A549 (cell line): Measurements from ENCODE around the gene SIGLEC7. TPM values are rescaled to one million over a fixed set of nuclear protein-coding genes. Genes with fewer than 3 reads are reported as not detected.

Experiments
- ATAC-seq, 2 experiments: fragments of 200-7000 bp in 1 of 2; fragments of >200 bp in 1 of 2; cut with Nextera tagmentation in 1 of 2; cut with Tn5 transposase in 1 of 2; 3 replicates each; pipeline versions ENCODE4 v1.8.0 to v1.9.1; 2018 to 2020; ENCODE audit warnings: mild to moderate bottlenecking in 1 of 2, moderate library complexity in 1 of 2
- CTCF ChIA-PET: fragments of 300-600 bp; sonication (Branson Sonifier 250); formaldehyde crosslinking; extraction: SDS; loops from one replicate; lab custom pipeline; 2021; ENCODE audit warnings: antibody characterized with exemption, inconsistent platforms; lab: Yijun Ruan, JAX
- POLR2A ChIA-PET: fragments of 350-600 bp; formaldehyde crosslinking; extraction: SDS; loops from one replicate; lab custom pipeline; 2021; ENCODE audit warnings: antibody characterized with exemption, inconsistent platforms; lab: Yijun Ruan, JAX
- DNase-seq, 2 experiments: peaks; one replicate each; pipeline versions ENCODE4 v3.0.0 to v3.0.0-alpha.2; 2011 to 2016; ENCODE audit warnings: low read depth in 1 of 2, low spot score in 1 of 2
- FAIRE-seq: peaks from 2 replicates; lab custom pipeline; 2011; peaks lifted over from hg19 to GRCh38; lab: Jason Lieb, UNC
- H3K27ac ChIP-seq, 2 experiments: fragments of >200 bp; sonication (Bioruptor Twin); formaldehyde crosslinking; 3 replicates each; pipeline ENCODE4 v1.5.1; 2016 to 2017
- H3K4me1 ChIP-seq: fragments of >200 bp; sonication (Bioruptor Twin); formaldehyde crosslinking; 3 replicates; pipeline ENCODE4 v1.6.1; 2016
- H3K4me2 ChIP-seq: fragments of >200 bp; sonication (Bioruptor Twin); formaldehyde crosslinking; 3 replicates; pipeline ENCODE4 v1.6.1; 2016
- H3K4me3 ChIP-seq: fragments of >200 bp; sonication (Bioruptor Twin); formaldehyde crosslinking; 3 replicates; pipeline ENCODE4 v1.5.1; 2016
- H3K9me3 ChIP-seq: fragments of >200 bp; sonication (Bioruptor Twin); formaldehyde crosslinking; 3 replicates; pipeline ENCODE4 v1.6.1; 2016
- ATOH8 ChIP-seq: fragments of 250-450 bp; sonication (Bioruptor Pico); IDR thresholded peaks from 2 replicates; pipeline ENCODE4 v1.5.0; 2020; ENCODE audit warnings: low read depth, mild to moderate bottlenecking, moderate library complexity
- BCL3 ChIP-seq: fragments of >200 bp; sonication (Bioruptor Twin); formaldehyde crosslinking; IDR thresholded peaks from 3 replicates; pipeline ENCODE4 v1.6.1; 2016
- CBX8 ChIP-seq: fragments of 200-600 bp; sonication (generic); IDR thresholded peaks from 2 replicates; pipeline ENCODE4 v1.6.1; 2016
- CHD4 ChIP-seq: fragments of 200-600 bp; sonication (generic); IDR thresholded peaks from 2 replicates; pipeline ENCODE4 v1.6.1; 2016; ENCODE audit warnings: antibody characterized with exemption, mild to moderate bottlenecking, borderline replicate concordance
- EHF ChIP-seq: fragments of 250-450 bp; sonication (Bioruptor Pico); IDR thresholded peaks from 2 replicates; pipeline ENCODE4 v1.5.0; 2020; ENCODE audit warnings: mild to moderate bottlenecking
- ESRRA ChIP-seq: fragments of 150-350 bp; IDR thresholded peaks from 2 replicates; pipeline ENCODE4 v1.6.1; 2014; ENCODE audit warnings: mild to moderate bottlenecking, low read length, borderline replicate concordance
- HOXA7 ChIP-seq: fragments of 250-450 bp; sonication (Bioruptor Pico); IDR thresholded peaks from 2 replicates; pipeline ENCODE4 v1.5.0; 2020; ENCODE audit warnings: mild to moderate bottlenecking, moderate library complexity
- JUN ChIP-seq, 2 experiments: fragments of >200 bp; sonication (Bioruptor Twin); formaldehyde crosslinking; IDR thresholded peaks; 2 replicates in 1 of 2; 3 replicates in 1 of 2; pipeline ENCODE4 v1.6.1; 2016 to 2017
- PHF8 ChIP-seq: fragments of 200-600 bp; sonication (generic); IDR thresholded peaks from 2 replicates; pipeline ENCODE4 v1.6.1; 2016; ENCODE audit warnings: low read depth, mild to moderate bottlenecking, antibody characterized with exemption, moderate library complexity, borderline replicate concordance
- WGBS: methylation state at CpG from one replicate; pipeline ENCODE4 v1.1.6; 2017; ENCODE audit errors: missing lambda C conversion rate; 5-methylcytosine and 5-hydroxymethylcytosine counted together
- polyA plus RNA-seq, 4 experiments: library from polyadenylated mRNA; depleted of rRNA in 3 of 4; stranded (reverse); fragments of >200 nt; fragmentation: RNase III in 1 of 4; extraction: RNeasy Plus Mini Kit Qiagen cat#74134 plus additional on column Dnase treatment in 1 of 4; gene quantifications; 2 replicates in 3 of 4; 3 replicates in 1 of 4; pipeline ENCODE4 v1.2.3, GENCODE V29; 2011 to 2017
- TF ChIP-seq, protein P1 (sequence below): fragments of 150-350 bp; IDR thresholded peaks from 2 replicates; pipeline ENCODE4 v1.6.1; 2014; ENCODE audit warnings: low read depth, mild to moderate bottlenecking, low read length
- TF ChIP-seq, protein P2 (sequence below): fragments of >200 bp; sonication (Bioruptor Twin); formaldehyde crosslinking; IDR thresholded peaks from 3 replicates; pipeline ENCODE4 v1.5.1; 2016
- TF ChIP-seq, protein P3 (sequence below): fragments of 450-650 bp; IDR thresholded peaks from 2 replicates; pipeline ENCODE4 v1.6.1; 2014; ENCODE audit warnings: antibody characterized with exemption
- TF ChIP-seq, protein P4 (sequence below): fragments of 200-600 bp; sonication (generic); IDR thresholded peaks from 2 replicates; pipeline ENCODE4 v1.6.1; 2016; ENCODE audit warnings: antibody characterized with exemption, mild to moderate bottlenecking, moderate library complexity

SIGLEC7 gene
- polyA plus RNA-seq, 2 of the 4 experiments (the other 2 are of a cell fraction) = not detected

GRCh38 chr19:51145916-51146493 is 3.9 kb downstream of the SIGLEC7 start:
- POLR2A ChIA-PET = interaction anchor here (0.6 to 0.9 kb wide), 2 partner anchors 9 to 137 kb away, joined by 3 read pairs; a partner anchor contains a TSS
- TF ChIP-seq, protein P1, sequence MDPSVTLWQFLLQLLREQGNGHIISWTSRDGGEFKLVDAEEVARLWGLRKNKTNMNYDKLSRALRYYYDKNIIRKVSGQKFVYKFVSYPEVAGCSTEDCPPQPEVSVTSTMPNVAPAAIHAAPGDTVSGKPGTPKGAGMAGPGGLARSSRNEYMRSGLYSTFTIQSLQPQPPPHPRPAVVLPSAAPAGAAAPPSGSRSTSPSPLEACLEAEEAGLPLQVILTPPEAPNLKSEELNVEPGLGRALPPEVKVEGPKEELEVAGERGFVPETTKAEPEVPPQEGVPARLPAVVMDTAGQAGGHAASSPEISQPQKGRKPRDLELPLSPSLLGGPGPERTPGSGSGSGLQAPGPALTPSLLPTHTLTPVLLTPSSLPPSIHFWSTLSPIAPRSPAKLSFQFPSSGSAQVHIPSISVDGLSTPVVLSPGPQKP = no peak
- no peak for TF ChIP-seq EHF (CRISPR knock-in tag)
- TF ChIP-seq ESRRA = no peak
- TF ChIP-seq, protein P2, sequence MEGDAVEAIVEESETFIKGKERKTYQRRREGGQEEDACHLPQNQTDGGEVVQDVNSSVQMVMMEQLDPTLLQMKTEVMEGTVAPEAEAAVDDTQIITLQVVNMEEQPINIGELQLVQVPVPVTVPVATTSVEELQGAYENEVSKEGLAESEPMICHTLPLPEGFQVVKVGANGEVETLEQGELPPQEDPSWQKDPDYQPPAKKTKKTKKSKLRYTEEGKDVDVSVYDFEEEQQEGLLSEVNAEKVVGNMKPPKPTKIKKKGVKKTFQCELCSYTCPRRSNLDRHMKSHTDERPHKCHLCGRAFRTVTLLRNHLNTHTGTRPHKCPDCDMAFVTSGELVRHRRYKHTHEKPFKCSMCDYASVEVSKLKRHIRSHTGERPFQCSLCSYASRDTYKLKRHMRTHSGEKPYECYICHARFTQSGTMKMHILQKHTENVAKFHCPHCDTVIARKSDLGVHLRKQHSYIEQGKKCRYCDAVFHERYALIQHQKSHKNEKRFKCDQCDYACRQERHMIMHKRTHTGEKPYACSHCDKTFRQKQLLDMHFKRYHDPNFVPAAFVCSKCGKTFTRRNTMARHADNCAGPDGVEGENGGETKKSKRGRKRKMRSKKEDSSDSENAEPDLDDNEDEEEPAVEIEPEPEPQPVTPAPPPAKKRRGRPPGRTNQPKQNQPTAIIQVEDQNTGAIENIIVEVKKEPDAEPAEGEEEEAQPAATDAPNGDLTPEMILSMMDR = no peak
- no peak for TF ChIP-seq ATOH8
- TF ChIP-seq, all 56 proteins: peak for 0
- FAIRE-seq = no peak
- H3K9me3 ChIP-seq = no peaks in the 10 kb centered on the region
- no peak overlapping the region for H3K27ac ChIP-seq
- DNase-seq = no peak
- H3K4me2 ChIP-seq = no peak overlapping the region
- ATAC-seq = no peak; a peak in 1 of 6 replicates
- CTCF ChIA-PET = interaction anchor here (0.6 to 4.3 kb wide), 3 partner anchors 12 to 156 kb away, joined by 3 to 31 read pairs (median 5); no protein-coding TSS in a partner anchor
- 8% methylated on average over 2 of the region's 4 CpGs for WGBS
- H3K4me3 ChIP-seq = no peak overlapping the region
- no peaks in the 10 kb centered on the region for H3K4me1 ChIP-seq

GRCh38 chr19:51146751-51147150 is 4.7 kb downstream of the SIGLEC7 start:
- no peak overlapping the region for H3K27ac ChIP-seq
- H3K4me1 ChIP-seq = no peaks in the 10 kb centered on the region
- H3K4me3 ChIP-seq = no peak overlapping the region
- no peak overlapping the region for H3K4me2 ChIP-seq
- WGBS = 37% methylated on average over 7 of the region's 7 CpGs
- ATAC-seq = no peak
- H3K9me3 ChIP-seq = no peaks in the 10 kb centered on the region
- no peak for DNase-seq
- TF ChIP-seq BCL3 (no peak), HOXA7 (CRISPR knock-in tag) (no peak), CHD4 (no peak), PHF8 (no peak), JUN (IDR thresholded peaks at IDR 0.05) (no peak)
- CTCF ChIA-PET = interaction anchor here (1.0 to 4.3 kb wide), 3 partner anchors 11 to 27 kb away, joined by 3 to 31 read pairs (median 5); no protein-coding TSS in a partner anchor
- no peak for FAIRE-seq
- POLR2A ChIA-PET = interaction anchor here (0.6 kb wide), 1 partner anchor 137 kb away, joined by 3 read pairs; a partner anchor contains a TSS

DNA sequence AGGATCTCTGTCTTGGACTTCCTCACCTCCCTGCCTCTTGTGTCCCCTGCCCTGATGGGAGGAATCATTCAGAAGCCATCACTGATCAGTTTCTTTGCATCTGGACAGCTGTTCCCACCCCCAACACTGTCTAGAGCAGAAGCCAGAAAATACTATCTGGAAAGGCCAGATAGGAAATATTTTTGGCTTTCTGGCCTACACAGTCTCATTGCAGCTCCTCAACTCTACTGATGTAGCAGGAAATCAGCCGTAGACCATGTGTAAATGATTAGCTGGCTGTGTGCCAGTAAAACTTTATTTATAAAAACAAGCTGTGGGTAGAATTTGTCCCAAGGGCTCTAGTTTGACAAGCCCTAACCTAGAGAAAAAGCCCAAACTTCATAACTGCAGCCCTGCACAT is 5.6 kb downstream of the SIGLEC7 start:
- WGBS = 17% methylated on average over 1 of the region's 1 CpG
- Histone ChIP-seq H3K4me1 (no peaks in the 10 kb centered on the region), H3K9me3 (no peaks in the 10 kb centered on the region), H3K27ac (no peak overlapping the region), H3K4me3 (no peak overlapping the region), H3K4me2 (no peak overlapping the region)
- no peak for FAIRE-seq
- DNase-seq = no peak
- TF ChIP-seq CBX8 = no peak
- TF ChIP-seq, protein P3, sequence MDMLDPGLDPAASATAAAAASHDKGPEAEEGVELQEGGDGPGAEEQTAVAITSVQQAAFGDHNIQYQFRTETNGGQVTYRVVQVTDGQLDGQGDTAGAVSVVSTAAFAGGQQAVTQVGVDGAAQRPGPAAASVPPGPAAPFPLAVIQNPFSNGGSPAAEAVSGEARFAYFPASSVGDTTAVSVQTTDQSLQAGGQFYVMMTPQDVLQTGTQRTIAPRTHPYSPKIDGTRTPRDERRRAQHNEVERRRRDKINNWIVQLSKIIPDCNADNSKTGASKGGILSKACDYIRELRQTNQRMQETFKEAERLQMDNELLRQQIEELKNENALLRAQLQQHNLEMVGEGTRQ = no peak
- TF ChIP-seq, protein P4, sequence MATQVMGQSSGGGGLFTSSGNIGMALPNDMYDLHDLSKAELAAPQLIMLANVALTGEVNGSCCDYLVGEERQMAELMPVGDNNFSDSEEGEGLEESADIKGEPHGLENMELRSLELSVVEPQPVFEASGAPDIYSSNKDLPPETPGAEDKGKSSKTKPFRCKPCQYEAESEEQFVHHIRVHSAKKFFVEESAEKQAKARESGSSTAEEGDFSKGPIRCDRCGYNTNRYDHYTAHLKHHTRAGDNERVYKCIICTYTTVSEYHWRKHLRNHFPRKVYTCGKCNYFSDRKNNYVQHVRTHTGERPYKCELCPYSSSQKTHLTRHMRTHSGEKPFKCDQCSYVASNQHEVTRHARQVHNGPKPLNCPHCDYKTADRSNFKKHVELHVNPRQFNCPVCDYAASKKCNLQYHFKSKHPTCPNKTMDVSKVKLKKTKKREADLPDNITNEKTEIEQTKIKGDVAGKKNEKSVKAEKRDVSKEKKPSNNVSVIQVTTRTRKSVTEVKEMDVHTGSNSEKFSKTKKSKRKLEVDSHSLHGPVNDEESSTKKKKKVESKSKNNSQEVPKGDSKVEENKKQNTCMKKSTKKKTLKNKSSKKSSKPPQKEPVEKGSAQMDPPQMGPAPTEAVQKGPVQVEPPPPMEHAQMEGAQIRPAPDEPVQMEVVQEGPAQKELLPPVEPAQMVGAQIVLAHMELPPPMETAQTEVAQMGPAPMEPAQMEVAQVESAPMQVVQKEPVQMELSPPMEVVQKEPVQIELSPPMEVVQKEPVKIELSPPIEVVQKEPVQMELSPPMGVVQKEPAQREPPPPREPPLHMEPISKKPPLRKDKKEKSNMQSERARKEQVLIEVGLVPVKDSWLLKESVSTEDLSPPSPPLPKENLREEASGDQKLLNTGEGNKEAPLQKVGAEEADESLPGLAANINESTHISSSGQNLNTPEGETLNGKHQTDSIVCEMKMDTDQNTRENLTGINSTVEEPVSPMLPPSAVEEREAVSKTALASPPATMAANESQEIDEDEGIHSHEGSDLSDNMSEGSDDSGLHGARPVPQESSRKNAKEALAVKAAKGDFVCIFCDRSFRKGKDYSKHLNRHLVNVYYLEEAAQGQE = no peak
- TF ChIP-seq, protein P2 = no peak
- ATAC-seq = no peak
- CTCF ChIA-PET = interaction anchor here (0.7 to 4.3 kb wide), 4 partner anchors 10 to 27 kb away, joined by 3 to 31 read pairs (median 5); no protein-coding TSS in a partner anchor
- POLR2A ChIA-PET = no interaction called here
